WTC11 (cell line): ENCODE data around the gene PLXNA2.

Experiments used
- CBFB ChIP-seq: sonication (generic); formaldehyde crosslinking; IDR thresholded peaks from 2 replicates; pipeline ENCODE4 v1.8.1; 2022; ENCODE audit warnings: mild to moderate bottlenecking, low read depth, missing genetic modification reagents
- ZNF138 ChIP-seq: sonication (generic); formaldehyde crosslinking; conservative IDR thresholded peaks from 2 replicates; pipeline ENCODE4 v1.8.1; 2022; ENCODE audit warnings: mild to moderate bottlenecking, moderate library complexity, missing genetic modification reagents
- ZNF263 ChIP-seq: sonication (generic); formaldehyde crosslinking; IDR thresholded peaks from 2 replicates; pipeline ENCODE4 v1.8.1; 2022; ENCODE audit warnings: low read depth, mild to moderate bottlenecking, moderate library complexity, missing genetic modification reagents

DNA sequence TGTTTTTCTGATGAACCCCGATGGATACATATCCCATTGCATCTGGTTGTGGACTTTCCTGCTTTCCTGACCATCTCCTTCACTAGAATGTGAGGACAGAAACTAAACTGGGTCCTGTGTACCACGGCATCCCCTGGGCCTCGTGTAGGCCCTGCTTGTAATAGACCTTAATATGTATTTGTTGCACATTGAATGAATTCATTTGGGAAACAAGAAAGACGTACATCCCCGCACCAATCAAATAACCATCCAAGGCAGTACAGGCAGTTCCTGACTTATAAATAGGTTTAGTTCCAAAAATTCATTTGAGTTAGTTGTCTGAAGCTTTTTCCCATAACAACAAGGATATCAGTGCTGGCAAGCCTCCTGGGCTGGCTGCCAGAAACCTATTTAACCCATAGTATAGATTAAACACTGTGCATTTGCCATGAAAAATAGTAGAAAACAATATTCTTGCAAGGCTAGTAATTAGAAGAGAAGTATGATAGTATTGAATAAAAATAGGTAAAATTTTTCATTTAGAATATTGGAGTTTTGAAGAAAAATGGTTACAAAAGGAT is 251.4 kb downstream of the PLXNA2 start:
- TF ChIP-seq CBFB (CRISPR knock-in tag) (no peak), ZNF263 (no peak), ZNF138 (CRISPR knock-in tag) (no peak)
